GM18520 (cell line): Measurements from ENCODE around the gene KRT9.
"Not testable (repeated sequence)": the region's sequence is repeated elsewhere in the genome, so short reads cannot be mapped to it uniquely, and the experiment has no call there.

Experiments
- ATAC-seq: cut with Tn5 transposase; IDR thresholded peaks from one replicate; pipeline ENCODE4 v1.9.1; 2021; ENCODE audit not compliant: unreplicated experiment

KRT9 gene

DNA sequence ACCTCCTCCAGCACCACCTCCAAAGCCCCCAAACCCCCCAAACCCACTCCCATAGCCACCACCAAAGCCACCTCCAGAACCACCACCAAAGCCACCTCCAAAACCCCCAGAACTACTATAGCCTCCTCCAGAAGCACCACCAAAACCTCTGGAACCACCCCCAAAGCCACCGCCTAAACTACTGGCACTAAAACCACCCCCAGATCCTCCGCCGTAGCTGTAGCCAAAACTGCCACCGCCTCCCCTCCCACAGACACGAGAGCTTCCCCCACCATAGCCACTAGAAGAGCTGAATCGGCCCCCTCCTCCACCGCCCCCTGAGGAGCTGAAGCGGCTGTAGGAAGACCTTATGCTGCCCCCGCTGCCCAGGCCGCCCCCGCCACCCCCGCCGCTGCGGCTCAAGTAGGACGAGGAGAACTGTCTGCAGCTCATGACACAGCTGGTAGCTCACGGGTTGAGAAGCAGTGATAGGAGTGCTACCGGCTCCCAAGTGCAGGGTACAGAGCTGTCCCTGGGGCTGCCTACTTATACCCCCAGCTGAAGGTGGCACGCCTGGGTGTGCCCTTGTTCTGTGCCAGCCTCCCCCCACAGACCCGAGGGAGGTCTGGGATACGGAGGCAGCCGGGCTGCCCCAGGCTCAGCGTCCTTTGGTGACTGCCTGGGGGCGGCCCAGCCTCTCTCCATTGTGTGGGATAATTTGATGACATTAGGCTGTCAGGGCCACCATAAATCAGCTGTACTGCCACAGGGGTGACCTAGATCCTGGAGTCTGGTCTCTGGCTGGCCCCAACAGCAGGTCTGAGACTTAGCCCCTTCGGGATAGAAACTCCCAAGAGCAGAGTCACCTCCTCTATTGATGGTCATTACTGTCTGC, at the start of gene KRT9:
Gene KRT9, minus strand, starts transcription at position 499 of the 874 bp plus-strand sequence. Its CDS starts 67 bp downstream, at position 432.
- no peak for ATAC-seq

DNA sequence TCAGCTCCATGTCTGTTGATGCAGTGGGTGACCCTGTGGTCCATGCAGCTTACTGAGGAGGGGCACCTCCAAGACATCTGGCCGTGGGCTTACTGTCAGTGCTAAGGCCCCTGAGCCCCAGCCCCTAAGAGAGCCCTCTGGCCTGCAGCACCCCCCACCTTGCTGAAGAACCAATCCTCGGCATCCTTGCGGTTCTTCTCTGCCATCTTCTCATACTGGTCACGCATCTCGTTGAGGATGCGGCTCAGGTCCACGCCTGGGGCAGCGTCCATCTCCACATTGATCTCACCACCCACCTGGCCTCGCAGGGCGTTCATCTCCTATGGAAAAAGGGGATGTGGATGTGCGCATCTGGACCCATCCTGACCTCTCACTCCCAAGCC, 49.6 kb upstream of the KRT9 start:
- ATAC-seq = not testable (repeated sequence)

DNA sequence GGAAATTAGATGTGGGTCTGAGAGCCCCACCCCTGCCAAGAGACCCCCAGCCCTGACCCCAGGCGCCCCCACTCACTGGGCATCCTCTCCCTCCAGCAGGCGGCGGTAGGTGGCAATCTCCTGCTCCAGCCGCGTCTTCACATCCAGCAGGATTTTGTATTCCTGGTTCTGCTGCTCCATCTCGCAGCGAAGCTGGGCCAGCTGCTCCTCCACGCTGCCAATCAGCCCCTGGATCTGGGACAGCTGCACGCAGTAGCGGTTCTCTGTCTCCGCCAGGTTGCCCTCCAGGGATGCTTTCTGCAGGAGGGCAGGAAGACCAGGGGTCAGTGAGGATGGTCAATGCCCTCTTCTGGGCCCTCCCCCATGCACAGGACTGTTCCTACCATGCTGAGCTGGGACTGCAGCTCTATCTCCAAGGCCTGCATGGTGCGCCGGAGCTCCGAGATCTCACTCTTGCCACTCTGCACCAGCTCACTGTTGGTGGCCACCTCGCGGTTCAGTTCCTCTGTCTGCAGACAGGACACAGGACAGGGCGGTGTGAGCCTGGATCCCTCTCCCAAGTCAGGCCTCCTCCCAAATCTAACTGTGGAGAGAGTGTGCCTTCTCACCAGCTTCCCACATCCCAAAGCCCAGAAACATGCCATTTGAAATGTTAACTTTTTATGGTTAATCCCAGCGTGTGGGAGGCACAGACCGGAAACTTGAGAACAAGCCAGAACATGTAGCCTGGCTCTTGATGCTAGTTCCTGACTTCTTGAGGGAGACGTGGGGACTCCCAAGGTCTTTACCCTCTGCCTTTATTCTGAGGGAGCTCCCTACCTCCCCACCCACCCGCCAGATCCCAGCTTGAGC, 49.0 kb upstream of the KRT9 start:
- ATAC-seq = no peak

DNA sequence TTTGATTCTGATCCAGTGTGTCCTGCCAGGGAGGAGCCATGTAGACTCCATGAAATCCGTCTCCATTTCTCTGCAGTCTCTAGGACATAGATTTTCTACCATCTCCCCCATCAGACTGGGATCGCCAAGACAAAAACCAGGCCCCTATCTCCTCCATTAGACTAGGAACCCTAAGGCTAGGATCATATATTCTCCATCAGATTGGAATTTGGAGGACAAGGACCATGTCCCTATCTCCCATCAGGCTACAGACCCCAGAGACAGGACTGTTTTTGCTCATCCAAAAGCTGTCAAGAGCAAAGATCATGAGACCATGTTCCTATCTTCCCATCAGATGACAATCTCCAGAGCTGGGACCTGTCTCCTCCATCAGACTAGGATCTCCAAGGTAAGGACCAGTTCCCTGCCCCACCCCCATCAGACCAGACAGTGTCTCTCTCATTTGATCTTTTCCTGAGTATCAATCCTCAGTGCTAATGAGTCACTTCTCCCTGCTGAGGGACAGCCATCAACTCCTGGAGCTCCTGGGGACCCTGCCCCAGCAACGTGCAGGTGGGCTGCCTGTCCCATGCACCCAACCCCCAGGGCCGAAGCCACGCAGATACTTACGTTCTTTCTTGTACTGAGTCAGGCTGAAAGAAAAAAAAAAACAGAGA, 48.2 kb upstream of the KRT9 start:
- ATAC-seq = not testable (repeated sequence)

DNA sequence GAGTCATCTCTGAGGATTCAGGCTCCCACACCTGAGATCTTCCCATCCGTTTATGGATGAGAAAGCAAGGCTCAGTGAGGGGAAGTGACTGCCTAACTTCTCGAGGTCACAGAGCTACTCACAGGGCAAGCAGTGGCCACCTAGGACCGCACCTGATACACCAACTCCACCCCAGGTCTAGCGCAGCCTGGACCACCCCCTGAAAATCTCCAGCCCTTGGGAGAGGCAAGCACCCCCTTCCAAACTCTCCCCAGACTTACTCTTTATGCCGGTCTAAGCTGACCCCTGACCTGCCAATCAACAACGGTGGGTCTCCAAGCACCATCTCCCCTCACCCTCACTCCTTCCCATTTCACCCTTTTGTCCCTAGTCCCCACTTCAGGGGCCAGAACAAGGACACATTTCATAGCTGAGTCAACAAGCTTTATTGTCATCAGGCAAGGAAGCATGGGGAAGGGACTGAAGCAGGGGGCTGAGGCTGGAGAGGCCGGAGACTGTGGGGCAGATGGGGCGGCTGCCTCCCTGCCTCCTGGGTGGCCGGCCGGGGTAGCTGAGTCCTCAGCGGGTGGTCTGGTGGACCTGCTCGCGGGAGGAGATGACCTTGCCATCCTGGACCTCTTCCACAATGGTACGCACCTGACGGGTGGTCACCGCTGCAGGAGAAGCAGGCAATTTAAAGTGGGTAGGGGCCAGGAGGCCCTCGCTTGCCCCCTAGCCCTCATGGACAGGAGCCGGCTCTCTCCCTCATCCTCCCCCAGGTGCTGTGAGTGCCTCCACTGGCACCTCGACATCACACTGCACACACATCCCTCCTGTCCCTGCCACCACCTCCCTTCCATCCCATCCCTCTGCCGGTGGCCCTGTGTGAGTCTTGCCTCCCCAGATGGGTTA, 47.4 kb upstream of the KRT9 start:
- ATAC-seq = no peak

- ATAC-seq = no peak
Observed at GRCh38 chr17:41618341-41619035, 46.6 kb upstream of the KRT9 start.

DNA sequence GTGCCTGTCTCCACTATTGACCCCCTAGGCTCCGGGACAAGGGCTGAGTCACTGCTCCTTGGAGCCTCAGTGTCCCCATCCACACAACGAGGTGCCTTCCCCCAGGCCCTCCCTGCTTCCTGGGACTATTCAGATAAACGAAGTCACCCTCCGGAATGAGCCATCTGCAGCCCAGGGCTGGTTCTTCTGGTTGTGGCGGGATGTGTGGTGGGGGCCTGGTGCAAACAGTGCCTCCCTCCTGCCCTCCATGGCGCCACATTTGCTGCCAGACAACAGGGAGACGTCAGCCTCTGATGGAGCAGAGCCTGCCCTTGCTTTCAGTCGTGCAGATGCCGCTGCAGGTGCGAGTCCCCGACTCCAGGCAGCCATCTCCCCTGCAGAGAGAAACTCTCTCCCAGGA, 45.8 kb upstream of the KRT9 start:
- ATAC-seq = no peak

DNA sequence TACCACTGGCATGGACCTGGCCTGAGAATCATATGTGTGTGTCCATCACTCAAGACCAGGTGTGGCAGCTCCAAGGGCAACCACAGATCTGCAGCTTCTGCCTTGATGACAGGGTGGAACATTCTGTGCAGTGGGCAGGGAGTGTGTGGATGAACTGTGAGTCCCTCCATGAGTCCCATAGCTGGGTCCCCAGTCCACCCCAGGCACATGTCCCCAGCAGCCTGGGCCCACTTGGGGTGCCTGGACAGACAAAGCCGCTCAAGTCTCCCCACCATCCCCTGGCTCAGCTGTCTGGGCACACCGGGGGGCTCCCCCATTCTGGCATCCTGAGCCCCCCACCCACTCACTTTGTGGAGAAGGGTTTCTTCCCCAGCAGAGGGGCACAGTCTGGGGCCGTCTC, 45.3 kb upstream of the KRT9 start:
- ATAC-seq = no peak

DNA sequence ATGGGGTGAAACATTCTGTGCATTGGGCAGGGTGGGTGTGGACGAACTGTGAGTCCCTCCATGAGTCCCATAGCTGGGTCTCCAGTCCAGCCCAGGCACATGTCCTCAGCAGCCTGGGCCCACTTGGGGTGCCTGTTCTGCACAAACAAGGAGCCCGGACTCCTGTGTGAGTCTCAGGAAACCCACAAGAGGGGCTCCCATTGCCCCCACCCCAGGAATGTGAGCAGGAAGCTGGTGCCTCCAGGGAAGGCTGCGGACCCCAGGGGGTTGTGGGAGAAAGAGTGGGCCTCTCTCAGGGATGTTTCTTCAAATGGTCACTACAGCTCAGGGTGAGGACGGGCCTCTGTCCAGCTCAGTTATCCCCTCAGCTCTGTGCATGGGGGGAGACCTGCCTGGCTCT, 44.6 kb upstream of the KRT9 start:
- ATAC-seq = not testable (repeated sequence)

DNA sequence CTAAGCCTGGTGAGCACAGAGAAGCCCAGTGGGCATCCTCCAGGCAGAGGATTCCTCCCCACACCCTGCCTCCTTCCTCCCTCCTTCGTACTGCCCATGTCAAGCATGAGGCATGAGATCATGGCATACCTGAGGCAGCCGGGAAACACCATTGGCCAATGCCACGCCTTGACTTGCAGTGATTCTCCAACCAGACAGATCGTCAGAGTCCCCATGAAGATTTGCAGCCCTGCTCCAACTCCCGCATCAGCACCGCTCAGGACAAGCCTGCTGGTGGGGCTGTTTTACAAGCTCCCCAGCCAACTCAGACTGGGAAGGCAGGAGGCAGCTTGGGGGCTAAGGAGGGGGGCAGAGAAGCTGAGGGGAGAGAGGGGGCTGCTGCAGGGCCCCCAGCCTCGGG, 43.6 kb upstream of the KRT9 start:
- ATAC-seq = no peak

DNA sequence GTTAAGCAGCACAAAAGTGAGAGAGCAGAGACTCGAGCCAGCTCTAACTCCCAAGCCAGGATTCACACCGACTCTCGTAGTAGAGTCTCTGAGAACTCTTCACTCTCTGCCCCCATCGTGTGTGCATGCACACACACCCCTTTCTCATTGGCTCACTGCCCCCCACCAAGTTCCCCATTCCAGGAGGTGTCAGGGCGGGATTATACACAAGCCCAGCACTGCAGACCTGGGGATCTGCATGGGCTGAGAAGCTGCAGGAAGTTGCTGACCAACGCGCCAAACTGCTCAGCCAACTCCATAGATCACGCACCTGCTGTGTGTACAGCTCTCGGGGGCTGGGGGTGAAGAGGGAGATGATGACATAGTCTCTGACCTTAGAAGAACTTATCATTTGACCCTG, 42.9 kb upstream of the KRT9 start:
- ATAC-seq = not testable (repeated sequence)

DNA sequence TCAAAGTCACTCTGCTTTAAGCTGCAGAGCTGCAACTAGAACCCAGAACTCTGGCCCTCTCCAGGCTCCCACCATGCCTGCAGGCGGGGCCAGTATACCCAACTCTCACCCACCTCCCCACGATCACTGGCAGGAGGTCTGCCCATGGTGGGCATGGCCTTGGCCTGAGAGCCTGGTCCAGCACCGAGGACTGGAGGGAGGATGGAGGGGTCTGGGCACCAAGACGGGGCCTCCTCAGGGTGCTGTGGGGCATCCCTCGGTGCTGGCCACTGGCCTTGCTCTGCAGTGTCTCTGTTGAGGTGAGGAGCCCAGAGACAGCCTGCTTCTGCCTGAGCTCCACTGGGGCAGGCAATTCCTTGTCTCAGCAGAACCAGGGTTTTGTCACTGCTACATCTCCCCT, 42.2 kb upstream of the KRT9 start:
- no peak for ATAC-seq

DNA sequence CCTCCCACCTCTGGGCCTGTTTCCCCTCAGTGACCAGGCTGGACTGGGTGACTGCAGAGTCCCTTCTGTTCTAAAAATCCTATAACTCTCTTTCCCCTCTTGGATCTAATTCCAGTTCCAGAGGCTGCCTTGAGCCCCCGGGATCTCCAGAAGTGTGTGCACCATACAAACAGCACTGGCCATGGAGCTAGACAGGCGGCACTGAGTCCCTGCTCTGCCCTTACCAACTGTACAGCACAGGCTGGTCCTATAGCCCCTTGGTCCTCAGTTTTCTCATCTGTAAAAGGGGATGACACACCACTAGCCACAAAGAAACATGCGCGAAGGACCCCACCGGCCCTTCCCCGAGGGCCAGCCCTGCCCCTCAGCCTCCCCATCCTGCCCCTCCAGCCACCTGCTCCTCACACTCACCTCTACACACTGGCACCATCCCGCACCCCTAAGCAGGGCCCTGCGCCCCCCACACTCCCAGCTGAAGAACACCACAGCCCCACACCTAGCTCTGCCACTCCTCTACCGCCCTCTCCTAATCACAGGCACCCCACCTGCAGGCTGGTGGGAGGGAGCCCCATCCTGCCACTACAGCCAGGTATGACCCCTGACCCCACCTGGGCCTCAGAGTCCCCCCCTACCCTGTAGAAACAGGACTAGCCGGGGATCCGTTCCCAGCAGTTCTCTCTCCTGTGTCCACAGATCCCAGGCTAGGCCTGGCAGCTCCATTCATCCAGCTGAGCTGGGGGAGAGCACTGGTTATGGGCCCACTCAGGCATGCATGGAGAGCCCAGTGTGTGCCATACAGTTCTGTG, 41.6 kb upstream of the KRT9 start:
- no peak for ATAC-seq

DNA sequence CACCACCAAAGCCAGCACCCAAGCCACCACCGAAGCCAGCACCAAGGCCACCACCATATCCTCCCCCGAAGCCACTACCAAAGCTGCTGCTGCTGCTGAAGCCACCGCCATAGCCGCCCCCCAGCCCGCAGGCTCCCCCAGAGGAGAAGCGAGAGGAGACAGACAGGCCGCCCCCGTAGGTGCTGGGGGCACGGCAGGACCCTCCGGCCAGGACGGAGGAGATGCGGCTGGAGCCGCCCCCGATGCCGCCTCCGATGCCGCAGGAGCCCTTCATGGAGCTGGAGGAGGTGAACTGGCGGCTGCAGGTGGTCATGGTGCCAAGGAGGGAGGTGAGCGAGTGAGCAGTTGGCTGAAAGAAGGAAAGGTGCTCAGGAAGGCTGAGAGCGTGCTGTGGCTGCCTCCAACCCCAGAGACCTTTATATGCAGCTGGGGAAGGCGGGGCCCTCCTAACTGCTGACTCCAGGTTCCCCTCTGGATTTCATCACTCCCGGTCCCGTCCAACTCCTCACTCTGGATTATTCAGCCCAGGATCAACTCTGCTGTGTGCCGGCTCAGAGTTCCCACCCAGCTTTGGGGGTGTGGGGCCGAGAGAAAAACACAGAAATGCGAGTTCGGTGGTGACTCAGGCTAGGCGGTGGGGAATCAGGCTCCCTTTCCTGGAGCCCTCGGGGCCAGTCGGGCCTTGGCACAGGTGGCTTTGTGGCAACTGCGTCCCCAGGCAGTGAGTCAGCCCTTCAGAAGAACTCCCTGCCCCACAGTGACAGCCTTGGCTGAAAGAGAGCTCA, 40.7 kb upstream of the KRT9 start, which contains the start of gene KRT16:
Gene KRT16, minus strand, starts transcription at position 392 of the 785 bp plus-strand sequence. Its CDS starts 79 bp downstream, at position 313.
- ATAC-seq = not testable (repeated sequence)

- ATAC-seq = no peak
Observed at GRCh38 chr17:41610965-41611640, 39.2 kb upstream of the KRT9 start.

DNA sequence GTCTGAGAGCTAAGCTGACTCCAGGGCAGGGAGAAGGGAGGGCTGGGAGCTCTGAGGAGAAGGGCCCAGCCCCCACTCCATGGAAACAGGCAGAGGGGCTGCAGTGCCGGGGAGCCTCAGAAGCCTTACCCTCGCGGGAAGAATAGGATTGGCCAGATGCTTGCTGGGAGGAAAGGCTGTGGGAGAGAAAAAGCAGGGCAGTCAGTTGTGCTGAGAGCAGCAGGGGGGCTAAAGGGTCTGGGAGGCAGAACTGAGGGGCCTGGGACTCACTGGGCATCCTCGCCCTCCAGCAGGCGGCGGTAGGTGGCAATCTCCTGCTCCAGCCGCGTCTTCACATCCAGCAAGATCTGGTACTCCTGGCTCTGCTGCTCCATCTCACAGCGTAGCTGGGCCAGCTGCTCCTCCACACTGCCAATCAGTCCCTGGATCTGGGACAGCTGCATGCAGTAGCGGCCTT, 38.2 kb upstream of the KRT9 start:
- not testable (repeated sequence) for ATAC-seq

- ATAC-seq = not testable (repeated sequence)
Observed at GRCh38 chr17:41606930-41607329, 35.1 kb upstream of the KRT9 start.
